ENCODE results near the gene PTPRN2.

Gene PTPRN2

GRCh38 chr7:157635148-157635500 is 952.5 kb downstream of the PTPRN2 start:
- no peak for DNase-seq

- DNase-seq = no peak
Measured at GRCh38 chr7:157634401-157635147, 953.0 kb downstream of the PTPRN2 start.

- no peak for DNase-seq
Measured at GRCh38 chr7:157633465-157634185, 954.0 kb downstream of the PTPRN2 start.

- DNase-seq = no peak
Measured at GRCh38 chr7:157630301-157630853, 957.2 kb downstream of the PTPRN2 start.

GRCh38 chr7:157628456-157628855 is 959.2 kb downstream of the PTPRN2 start:
- DNase-seq = no peak

GRCh38 chr7:157627646-157628045 is 960.0 kb downstream of the PTPRN2 start:
- DNase-seq = no peak

- DNase-seq = no peak
Measured at GRCh38 chr7:157627033-157627432, 960.6 kb downstream of the PTPRN2 start.

- no peak for DNase-seq
Measured at GRCh38 chr7:157625973-157626742, 961.5 kb downstream of the PTPRN2 start.

GRCh38 chr7:157623556-157623955 is 964.1 kb downstream of the PTPRN2 start:
- no peak for DNase-seq

- no peak for DNase-seq
Measured at GRCh38 chr7:157622408-157623205, 965.0 kb downstream of the PTPRN2 start.

GRCh38 chr7:157622000-157622399 is 965.6 kb downstream of the PTPRN2 start:
- no peak for DNase-seq

GRCh38 chr7:157621131-157621681 is 966.4 kb downstream of the PTPRN2 start:
- DNase-seq = no peak

- no peak for DNase-seq
Measured at GRCh38 chr7:157620616-157621015, 967.0 kb downstream of the PTPRN2 start.

GRCh38 chr7:157619753-157620525 is 967.7 kb downstream of the PTPRN2 start:
- DNase-seq = no peak

GRCh38 chr7:157618823-157619606 is 968.6 kb downstream of the PTPRN2 start:
- no peak for DNase-seq

- no peak for DNase-seq
Measured at GRCh38 chr7:157618091-157618726, 969.4 kb downstream of the PTPRN2 start.

- no peak for DNase-seq
Measured at GRCh38 chr7:157617401-157617800, 970.2 kb downstream of the PTPRN2 start.

- no peak for DNase-seq
Measured at GRCh38 chr7:157616931-157617330, 970.7 kb downstream of the PTPRN2 start.

- no peak for DNase-seq
Measured at GRCh38 chr7:157616426-157616825, 971.2 kb downstream of the PTPRN2 start.

GRCh38 chr7:157615852-157616251 is 971.8 kb downstream of the PTPRN2 start:
- no peak for DNase-seq

All from Kasumi-1 (cell line).